GM18907 (cell line): ENCODE results near the gene CCDC121.
A peak's percentile ranks its signal among the peaks of the same experiment; 100 is the strongest.

ENCODE experiments used
- ATAC-seq: cut with Tn5 transposase; IDR thresholded peaks from one replicate; pipeline ENCODE4 v1.9.1; 2021; ENCODE audit warnings: mild to moderate bottlenecking, moderate library complexity; ENCODE audit not compliant: unreplicated experiment

CCDC121 gene, protein sequence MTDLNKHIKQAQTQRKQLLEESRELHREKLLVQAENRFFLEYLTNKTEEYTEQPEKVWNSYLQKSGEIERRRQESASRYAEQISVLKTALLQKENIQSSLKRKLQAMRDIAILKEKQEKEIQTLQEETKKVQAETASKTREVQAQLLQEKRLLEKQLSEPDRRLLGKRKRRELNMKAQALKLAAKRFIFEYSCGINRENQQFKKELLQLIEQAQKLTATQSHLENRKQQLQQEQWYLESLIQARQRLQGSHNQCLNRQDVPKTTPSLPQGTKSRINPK

DNA sequence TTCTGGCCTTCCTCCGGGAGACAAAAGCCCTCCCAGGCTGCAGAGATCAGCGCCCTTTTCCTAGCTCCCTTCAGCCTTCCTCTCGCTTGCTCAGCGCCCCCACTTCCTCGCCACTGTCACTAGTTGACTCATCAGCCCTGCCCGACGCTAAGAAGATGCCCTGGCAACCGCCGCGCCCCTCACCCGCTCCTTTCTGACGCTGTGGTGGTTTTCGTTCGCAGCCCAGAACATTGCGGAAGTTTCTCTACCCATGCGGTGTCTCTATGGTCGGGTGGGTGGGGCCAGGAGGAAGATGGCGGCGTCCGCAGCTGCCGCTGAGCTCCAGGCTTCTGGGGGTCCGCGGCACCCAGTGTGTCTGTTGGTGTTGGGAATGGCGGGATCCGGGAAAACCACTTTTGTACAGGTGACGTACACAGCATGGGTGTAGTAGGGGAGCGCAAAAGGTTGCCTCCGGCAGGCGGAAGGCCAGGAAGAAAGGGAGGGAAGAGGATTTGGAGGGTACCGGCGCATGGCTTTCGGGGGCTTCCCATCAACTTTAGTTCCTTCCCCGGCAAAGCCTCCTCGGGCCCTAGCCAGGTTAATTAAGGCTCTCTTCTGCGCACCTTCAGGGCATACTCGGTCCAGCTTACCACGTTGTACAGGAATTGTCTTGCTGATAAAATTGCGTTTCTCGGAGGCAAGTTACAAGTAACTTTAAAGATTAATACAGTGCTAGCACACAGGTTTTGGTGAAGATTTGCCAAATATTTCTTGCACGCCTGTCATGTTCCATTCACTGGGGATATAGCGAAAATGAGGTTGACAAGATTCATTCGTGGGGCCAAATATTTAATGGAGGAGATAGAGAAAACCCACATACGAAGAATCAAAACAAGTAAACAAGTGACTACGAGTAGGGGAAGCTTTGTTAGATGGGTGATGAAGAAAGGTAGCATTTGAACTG lies at the start of gene CCDC121, which contains the start of gene GPN1:
Gene CCDC121 (minus strand): TSS at position 246 of the 943 bp plus-strand sequence. CDS start 1,213 bp downstream, outside the sequence.
Gene GPN1 (plus strand): TSS at position 284 of the 943 bp plus-strand sequence. CDS start 9 bp downstream, at position 293.
- peak; percentile 98 for ATAC-seq

DNA sequence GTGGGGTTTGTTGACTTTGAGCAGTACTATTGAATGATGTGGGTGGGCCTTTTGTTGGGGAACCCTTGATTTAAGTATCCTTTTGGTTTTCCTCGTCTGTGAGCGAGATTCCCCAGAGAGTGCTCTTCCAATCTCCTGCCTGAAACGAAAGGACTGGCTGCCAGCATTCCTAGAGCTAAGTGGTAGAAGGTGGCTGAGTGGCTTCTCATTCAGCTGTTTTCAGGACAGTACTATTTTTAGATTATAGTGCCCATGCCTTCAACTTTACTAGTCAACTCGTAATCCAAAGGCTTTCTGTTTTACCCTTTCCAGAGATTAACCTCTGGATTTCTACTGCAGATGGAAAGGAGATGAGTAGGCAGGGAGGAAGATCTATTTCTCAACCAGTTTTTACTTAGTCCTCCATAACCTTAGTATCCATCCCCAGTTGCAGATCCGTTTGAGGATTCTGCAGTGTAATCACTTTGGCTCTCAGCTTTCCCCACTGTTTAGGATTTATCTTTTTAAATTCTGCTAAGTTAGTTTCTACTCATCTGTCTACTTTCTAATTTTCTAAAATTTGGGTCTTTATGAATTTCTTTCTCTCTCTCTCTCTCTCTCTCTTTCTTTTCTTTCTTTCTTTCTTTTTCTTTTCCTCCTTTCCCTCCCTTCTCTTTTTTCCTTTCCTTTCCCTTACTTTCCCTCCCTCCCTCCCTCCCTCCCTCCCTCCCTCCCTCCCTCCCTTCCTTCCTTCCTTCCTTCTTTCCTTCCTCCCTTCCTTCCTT lies 44.1 kb upstream of the CCDC121 start:
- no peak for ATAC-seq

DNA sequence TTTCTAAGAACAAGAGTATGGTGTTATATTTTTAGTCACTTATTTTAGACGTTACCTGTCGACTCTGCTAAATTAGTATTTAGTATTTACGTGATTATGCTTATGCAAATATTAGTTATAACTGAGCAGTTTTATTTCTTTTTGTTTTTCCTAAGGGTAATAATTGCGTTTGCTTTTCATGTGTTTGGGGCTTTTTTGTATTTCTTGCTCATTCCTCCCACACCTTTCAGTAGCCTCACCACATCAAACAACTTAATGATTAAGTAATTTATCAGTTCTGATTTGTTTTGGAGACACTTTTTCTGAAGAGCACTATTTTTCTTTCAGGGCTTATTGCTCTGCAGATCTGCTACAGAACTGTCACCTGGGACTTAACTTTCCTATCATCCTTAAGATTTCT lies 42.4 kb upstream of the CCDC121 start:
- ATAC-seq: no peak

DNA sequence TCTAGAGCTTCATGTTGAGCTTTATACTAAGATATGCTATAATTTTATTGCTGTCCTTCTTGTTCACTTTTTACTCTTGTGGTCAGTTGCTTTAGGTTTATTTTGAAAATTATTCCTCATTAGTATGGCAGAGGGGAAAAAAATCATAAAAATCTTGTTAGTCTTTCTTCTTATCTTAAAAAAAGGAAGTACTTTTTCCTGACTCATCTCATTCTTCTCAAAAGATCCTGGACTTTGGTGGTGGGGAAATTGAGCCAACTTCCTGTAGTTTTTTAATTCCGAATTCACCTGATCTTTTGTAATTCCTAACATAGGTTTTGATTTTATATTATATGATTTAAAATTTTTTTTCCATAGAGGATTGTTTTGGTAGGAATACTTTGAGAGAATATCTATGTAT lies 38.6 kb upstream of the CCDC121 start:
- ATAC-seq: no peak

DNA sequence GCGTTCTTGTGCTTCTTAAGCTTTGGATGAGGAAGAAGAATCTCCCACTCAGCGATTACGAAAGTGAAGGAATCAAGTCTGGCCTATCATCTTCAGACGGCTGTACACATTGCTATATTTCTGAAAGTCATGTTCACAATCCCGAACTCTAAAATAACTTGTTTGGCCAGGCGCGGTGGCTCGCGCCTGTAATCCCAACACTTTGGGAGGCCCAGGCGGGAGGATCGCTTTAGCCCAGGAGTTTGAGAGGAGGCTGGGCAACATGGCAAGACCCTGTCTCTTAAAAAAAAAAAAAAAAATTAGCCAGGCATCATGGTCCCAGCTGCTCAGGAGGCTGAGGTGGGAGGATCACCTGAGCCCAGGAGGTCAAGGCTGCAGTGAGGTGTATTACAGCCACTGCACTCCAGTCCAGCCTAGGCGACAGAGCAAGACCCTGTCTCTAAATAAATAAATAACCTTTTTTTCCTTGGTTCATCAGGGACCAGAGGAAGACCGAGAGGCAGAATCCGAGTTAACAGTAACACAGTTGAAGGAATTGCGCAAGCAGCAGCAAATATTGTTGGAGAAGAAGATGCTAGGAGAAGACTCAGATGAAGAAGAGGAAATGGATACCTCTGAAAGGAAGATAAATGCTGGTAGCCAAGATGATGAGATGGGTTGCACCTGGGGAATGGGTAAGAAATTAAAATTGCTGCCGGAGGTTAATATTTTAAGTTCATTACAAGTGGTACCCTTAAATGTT lies 36.0 kb upstream of the CCDC121 start:
- ATAC-seq: no peak

DNA sequence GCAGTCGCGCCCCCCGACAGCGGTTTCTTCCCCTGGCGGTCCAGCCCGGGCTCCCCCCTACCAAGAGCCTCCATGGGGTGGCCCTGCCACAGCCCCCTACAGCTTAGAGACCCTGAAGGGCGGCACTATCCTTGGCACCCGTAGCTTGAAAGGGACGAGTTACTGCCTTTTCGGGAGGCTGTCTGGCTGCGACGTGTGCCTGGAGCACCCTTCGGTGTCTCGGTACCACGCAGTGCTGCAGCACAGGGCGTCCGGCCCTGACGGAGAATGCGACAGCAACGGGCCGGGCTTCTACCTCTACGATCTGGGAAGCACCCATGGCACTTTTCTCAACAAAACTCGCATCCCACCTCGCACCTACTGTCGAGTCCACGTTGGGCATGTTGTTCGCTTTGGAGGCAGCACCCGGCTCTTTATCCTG lies 35.4 kb upstream of the CCDC121 start:
- peak; percentile 21 for ATAC-seq

DNA sequence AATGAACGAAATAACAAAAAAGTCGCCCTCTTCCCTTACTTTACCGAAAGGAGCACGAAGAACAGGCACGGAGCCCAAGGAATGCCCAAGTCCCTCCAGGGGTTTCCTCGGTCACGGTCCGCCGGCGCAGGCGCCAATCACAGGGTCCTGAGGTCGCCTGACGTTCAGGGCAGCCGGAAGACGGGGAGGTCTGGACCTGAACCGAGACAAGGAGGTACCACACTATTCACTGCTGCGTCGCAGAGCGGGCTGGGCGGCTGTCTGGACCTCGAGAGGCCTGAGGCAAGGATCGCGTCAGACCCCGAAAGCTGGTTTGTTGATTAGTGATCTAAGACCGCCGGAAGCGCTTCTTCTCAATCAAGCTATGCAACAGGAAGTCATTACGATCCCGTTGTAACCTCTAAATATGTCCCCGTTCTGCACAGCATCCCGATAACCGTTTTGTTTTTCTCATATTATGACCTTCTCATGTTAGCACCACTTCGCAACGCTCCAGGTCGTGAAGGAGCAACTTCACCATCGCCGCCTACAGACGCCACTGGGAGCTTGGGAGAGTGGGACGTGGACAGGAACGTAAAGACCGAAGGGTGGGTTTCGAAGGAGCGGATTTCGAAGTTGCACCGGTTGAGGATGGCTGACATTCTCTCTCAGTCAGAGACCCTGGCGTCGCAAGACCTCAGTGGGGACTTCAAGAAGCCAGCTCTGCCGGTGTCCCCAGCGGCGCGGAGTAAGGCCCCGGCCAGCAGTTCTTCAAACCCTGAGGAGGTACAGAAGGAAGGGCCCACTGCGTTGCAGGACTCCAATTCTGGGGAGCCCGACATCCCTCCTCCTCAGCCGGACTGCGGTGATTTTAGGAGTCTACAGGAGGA lies 34.7 kb upstream of the CCDC121 start, which contains the start of the genes SLC4A1AP and SUPT7L:
Gene SLC4A1AP (plus strand): TSS at position 605 of the 869 bp plus-strand sequence. CDS start 26 bp downstream, at position 631.
Gene SUPT7L (minus strand): TSS at position 330 of the 869 bp plus-strand sequence. CDS start 1,422 bp downstream, outside the sequence.
- ATAC-seq: peak; percentile 72

DNA sequence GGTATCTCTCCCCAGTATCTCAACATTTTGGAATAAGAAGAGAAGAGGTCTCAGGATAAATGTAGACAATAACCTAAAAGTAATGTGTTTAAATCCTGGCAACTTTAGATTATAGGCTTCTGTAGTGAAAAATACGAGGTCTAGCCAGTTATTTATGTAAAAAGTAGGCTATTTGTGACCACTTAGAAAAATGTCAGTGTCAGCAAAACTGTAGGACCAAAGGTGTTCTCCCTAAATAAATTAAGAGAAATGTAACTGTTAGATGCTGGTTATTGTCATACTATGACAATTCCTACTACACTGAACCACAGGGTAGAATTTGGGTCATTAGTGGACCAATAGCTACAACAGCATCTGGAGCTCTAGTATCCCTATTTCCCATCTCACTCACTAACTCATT lies 32.6 kb upstream of the CCDC121 start:
- no peak for ATAC-seq

DNA sequence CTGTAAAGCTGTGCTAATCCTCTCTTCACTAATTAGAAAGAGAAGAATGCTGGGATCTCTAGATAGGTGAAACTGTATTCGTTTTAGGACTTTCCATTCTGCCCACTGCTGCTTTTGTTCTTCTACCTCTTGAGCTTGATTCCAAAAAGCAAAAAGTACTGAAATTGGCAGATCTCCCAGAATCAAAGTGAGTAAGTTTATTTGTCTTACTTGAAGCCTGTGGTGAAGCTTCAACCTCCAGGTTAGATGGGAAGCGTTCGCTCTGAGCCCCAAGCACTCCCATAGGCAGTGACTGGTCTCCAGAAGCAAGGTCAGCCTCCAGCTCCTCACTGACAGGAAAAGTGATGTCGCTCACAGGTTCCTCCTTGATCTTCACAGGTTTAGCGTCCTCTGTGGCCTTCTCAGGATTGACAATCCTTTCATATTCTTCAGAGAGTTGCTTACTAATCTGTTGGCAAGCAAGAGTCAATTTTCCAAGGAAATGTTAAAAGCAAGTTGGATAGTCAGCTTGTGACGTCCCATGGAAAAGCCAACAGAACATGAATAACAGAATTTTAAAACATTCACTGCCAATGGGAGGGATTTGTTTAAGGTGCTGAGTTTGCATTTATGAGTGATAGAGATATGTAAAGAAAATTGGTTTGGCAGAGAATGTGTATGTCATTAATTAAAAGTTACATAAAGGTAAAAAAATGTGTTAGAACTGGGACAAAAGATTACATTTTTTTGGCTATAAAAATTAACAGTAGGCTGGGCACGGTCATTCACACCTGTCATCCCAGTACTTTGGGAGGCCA lies 26.5 kb upstream of the CCDC121 start:
- ATAC-seq: no peak

DNA sequence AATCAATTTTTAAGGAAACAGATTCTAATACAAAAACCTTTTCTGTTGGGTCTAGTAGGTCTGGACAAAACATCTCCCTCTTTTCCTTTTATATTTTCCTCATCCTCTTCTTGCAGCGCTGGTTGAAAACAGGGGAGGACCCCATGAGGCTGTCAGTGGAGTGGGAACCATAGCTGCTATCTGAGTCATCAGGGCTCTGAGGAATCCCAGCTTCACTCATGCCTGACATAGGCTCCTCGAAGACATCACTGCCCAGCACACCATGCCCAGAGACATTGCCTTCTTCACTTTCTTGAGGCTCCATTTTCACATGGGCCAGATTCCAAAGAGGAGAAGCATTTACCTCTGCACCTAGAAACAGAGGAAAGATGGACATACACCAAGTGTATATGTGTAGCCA lies 24.6 kb upstream of the CCDC121 start:
- no peak for ATAC-seq

DNA sequence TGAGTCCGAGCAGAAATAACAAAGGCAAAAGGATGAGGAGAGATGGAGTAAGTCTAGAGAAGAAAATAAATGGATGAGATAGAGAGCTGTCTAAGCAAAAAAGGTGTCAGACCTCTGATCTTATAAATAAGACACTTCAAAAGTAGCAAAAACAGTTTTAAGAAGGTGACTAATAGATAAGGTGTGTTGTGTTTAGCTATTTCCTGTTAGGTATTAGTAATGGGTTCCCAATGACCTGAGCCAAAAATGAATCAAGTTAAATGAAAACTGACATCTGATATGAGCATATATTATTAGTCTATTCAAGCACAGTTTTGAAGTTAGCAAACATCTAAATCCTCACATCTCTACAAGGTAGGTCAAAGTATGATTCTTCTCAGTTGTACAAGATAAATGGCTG lies 24.0 kb upstream of the CCDC121 start:
- no peak for ATAC-seq

DNA sequence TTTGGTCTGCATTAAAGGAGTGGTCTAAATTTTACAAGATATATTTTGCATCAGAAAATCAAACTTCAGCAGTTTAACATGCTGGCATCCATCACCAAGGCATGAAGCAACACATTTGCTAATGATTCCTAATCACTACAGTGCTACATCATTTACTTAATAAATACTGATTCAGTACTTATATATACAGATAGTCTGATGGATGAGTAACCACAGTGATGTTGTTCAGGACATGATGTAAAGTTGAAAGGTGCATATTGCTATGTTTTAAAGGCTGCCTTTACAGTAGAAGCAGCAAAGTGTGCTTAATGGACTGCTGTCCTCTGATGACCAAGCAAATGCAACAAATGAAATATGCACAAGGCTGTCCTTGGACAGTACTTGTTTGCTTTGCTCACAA lies 23.5 kb upstream of the CCDC121 start:
- no peak for ATAC-seq

DNA sequence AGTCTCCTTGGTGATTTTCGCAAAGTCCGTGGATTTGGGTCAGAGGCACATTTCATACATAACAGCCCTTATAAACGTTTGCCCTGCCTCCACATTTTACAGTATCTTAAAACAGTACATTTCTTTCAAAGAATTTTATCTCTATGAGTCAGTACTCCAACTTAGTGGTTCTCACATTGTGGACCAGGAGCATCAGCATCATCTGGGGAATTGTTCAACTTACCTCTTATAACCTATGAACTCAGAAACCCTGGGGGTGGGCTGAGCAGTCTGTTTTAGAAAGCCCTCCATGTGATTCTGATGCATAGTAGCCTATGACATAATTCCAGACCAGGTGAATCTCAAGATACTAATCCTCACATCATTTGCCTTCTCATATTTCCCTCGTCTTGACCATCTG lies 22.2 kb upstream of the CCDC121 start:
- no peak for ATAC-seq

DNA sequence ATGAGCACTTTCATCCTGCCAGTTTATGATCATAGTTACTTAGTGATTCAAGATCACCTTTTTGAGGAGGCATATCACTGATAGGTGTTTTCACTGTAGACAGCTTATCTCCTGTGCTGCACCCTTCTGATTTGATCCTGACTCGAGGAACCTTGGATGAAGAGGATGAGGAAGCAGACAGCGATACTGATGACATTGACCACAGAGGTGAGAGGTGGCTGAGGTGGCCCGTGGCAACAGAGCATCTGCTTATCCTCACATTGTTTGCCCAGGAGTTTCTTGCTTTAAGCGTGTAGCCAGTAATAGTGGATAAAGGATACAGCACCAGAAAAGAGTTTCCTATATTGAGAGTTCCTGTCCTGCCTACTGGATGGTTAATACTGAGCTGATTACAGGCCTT lies 18.9 kb upstream of the CCDC121 start:
- ATAC-seq: no peak

DNA sequence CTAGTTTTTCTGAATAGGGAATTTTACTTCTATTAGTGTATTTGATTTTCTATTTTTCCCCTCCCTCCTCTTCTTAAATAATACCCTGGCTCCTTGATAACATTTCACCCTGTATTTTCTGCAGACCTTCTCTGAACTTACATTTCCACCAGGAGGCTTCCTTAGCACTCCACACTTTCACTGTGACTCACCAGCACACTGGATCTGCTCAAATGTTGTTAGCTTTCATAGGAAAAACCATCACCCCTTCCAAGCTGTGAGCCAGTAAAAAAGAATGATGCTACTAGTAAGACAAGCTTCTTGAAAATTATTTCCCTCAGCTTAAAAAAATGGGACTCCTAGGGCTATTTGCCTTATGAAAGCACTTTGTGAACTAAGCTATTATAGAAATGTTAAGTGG lies 18.5 kb upstream of the CCDC121 start:
- no peak for ATAC-seq

DNA sequence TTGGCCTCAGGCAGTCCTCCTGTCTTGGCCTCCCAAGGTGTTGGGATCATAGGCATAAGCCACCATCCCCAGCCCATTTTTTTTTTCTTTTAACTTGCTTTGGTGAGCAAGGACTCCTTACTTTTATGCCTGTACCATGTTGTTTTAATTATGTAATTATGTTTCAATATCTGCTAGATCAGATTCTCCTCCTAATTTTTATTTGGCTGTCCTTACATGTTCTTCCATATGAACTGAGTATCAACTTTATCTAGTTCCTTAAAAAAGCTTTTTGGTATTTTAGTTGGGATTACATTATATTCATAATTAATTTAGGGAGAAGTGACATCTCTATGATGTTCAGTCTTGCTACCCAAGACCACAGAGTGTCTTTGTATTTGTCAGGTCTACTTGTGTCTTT lies 16.4 kb upstream of the CCDC121 start:
- no peak for ATAC-seq

DNA sequence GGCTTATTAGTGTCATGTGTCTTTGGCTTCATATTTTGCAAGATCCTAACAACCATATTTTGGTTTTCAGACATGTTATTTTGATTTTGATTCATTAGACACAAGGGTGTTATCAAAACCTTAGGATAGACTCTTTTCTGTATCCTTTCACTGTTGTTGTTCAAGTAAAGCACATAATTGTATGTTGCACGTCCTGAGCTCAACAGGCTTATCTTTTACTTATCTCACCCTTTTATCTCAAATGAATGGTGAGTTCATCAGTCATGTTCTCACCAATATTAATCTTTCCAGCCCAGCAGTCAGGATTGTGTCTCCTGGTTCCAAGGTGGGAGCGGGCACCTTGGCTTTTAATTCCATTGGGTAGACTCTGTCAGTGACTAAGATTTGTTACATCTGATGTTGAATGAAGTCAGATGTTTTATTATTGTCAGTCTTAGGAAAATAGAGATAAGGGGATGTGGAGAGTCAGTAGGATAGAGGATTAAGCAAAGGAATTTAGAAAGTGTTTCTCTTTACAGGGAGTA lies 12.0 kb upstream of the CCDC121 start:
- ATAC-seq: no peak

DNA sequence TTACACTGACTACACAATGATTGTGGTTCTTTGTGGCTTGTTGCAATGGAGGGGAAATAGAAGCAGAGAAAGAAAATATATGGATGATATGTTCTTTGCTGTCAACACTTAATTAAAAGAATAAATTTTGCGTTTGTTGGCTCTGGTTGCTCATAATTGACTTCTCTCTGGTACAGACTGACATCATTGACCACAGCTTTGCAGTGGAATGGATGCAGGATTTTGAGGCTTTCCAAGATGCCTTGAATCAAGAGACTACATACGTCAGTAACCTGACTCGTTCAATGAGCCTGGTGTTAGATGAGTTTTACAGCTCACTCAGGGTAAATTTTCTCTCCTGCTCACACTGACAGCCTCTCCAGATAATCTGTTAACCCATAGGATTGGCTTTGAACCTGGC lies 9.9 kb upstream of the CCDC121 start:
- ATAC-seq: no peak
